Heart right ventricle (tissue), 16 donors: Measurements from ENCODE around the gene HDAC5. TPM values are rescaled to one million over a fixed set of nuclear protein-coding genes. Genes with fewer than 3 reads are reported as not detected.

Source experiments
- ATAC-seq, 8 donors: fragments of 200-7000 bp; cut with Tn5 transposase; one replicate each; pipeline ENCODE4 v1.9.1; 2020; ENCODE audit warnings: mild to moderate bottlenecking in 8 of 8, moderate library complexity in 8 of 8, moderate number of reproducible peaks in 1 of 8
- DNase-seq, 2 donors: peaks; one replicate each; pipeline ENCODE4 v3.0.0-alpha.2; 2020
- H3K27ac ChIP-seq, 10 donors: fragments of 200-600 bp; sonication (generic) in 2 of 10; one replicate each; pipeline versions ENCODE4 v1.5.0 to v1.8.0; 2020 to 2022; ENCODE audit warnings: mild to moderate bottlenecking in 3 of 10
- H3K27me3 ChIP-seq, 7 donors: fragments of 200-600 bp; one replicate each; pipeline ENCODE4 v1.8.0; 2021 to 2022; ENCODE audit warnings: mild to moderate bottlenecking in 2 of 7
- H3K36me3 ChIP-seq, 9 donors: fragments of 200-600 bp; sonication (generic) in 1 of 9; one replicate each; pipeline versions ENCODE4 v1.5.0 to v1.8.0; 2020 to 2022; ENCODE audit warnings: mild to moderate bottlenecking in 2 of 9
- H3K4me1 ChIP-seq, 9 donors: fragments of 200-600 bp; sonication (generic) in 1 of 9; one replicate each; pipeline versions ENCODE4 v1.5.0 to v1.8.0; 2020 to 2022; ENCODE audit warnings: mild to moderate bottlenecking in 4 of 9
- H3K4me3 ChIP-seq, 10 donors: fragments of 200-600 bp; sonication (generic) in 2 of 10; one replicate each; pipeline versions ENCODE4 v1.5.0 to v1.8.0; 2020 to 2022; ENCODE audit warnings: mild to moderate bottlenecking in 7 of 10, moderate library complexity in 2 of 10
- H3K9me3 ChIP-seq, 11 donors: fragments of 200-600 bp in 10 of 11; sonication (generic) in 2 of 11; one replicate each; pipeline versions ENCODE4 v1.5.0 to v1.8.0; 2013 to 2022; ENCODE audit warnings: mild to moderate bottlenecking in 2 of 11, control low read depth in 1 of 11, moderate library complexity in 1 of 11
- WGBS, 2 donors: extraction: QIAGEN DNeasy Blood & Tissue Kit; methylation state at CpG; one replicate each; pipeline ENCODE4 v1.1.7; 2013; ENCODE audit warnings: inconsistent platforms in 1 of 2; 5-methylcytosine and 5-hydroxymethylcytosine counted together
- intact Hi-C, 10 donors: fragments of 100-400 bp; cut with DNase I; formaldehyde crosslinking; loops; one replicate each; pipeline versions ENCODE4 v1.11.1 to v1.14.2; 2022
- polyA plus RNA-seq, 2 donors: library from polyadenylated mRNA; stranded (reverse); fragments of 200-250 nt; gene quantifications; one replicate each; pipeline ENCODE4 v1.2.3, GENCODE V29; 2013
- total RNA-seq, 10 donors: library from RNA; stranded (reverse); fragmentation: NEBNext Ultra II Directional in 3 of 10; extraction: Animal tissue kit (Norgen Biotek cat#: 25700) in 3 of 10; gene quantifications; one replicate each; pipeline versions ENCODE4 v1.2.1 to v1.2.4, GENCODE V29; 2021 to 2023
- TF ChIP-seq, protein P1 (sequence below), 9 donors: fragments of 200-600 bp; sonication (generic) in 2 of 9; IDR thresholded peaks; one replicate each; pipeline versions ENCODE4 v1.5.0 to v1.8.0; 2021 to 2022; ENCODE audit warnings: antibody characterized with exemption in 9 of 9, mild to moderate bottlenecking in 5 of 9, moderate library complexity in 1 of 9
- donor health status: Arrhythmogenic right ventricular cardiomyopathy.
- donor health status: ischemic (EF 13 %, LVEDD 7.1; RV severe dilation, severe dysfunction).
- donor health status: healthy with polysubstance abuse.
- donor health status: DM: no; HTN: yes; CAD: no.
- donor health status: DM: no; HTN: no; CAD: no.
- donor health status: ischemic (EF 25% LVEDD 6.9; RV normal size, moderate dysfunction).
- donor health status: ischemic (EF 25% LVEDD 5.7; RV mildly dilated, moderate dysfunction).
- donor health status: healthy.
- donor health status: DM: yes; HTN: yes; CAD: no.
- donor health status: Ischemic cardiomyopathy.
- donor health status: ischemic (EF 35%, LVEDD 5.7; RV mildly dilated, moderate dysfunction).
- donor health status: nonischemic (EF 11% LVEDD 7.7; RV severe dilation, severe dysfunction).
- donor health status: DM: yes; HTN: yes; CAD: no.
- donor health status: PGD.
- donor health status: ischemic (EF 29% LVEDD 5.4; RV normal size, mild dysfunction).
- donor health status: nonischemic (EF 23%, LVEDD 6.1; RV moderate dilation, normal function).

The HDAC5 gene
- total and polyA plus RNA-seq, 12 donors = 55.2 to 85.4 (median 65.5) TPM

- Histone ChIP-seq H3K4me3 (no peak overlapping the region), H3K27ac (no peak overlapping the region), H3K4me1 (peaks cover 0 to 7% (median 0%) of the 10 kb centered on the region in 9 donors), H3K9me3 (no peaks in the 10 kb centered on the region), H3K36me3 (no peaks in the 10 kb centered on the region), H3K27me3 (no peaks in the 10 kb centered on the region)
- intact Hi-C loops = loop anchor here in 3 of 10 donors (10.0 kb wide), 1 partner anchor 186 kb away; the partner anchor contains the start of gene PPY (in 3 of the 3)
- 87 to 89% methylated on average over 5 of the region's 5 CpGs for WGBS, 2 donors
- DNase-seq (no peak), ATAC-seq (no peak)
- TF ChIP-seq, protein P1, sequence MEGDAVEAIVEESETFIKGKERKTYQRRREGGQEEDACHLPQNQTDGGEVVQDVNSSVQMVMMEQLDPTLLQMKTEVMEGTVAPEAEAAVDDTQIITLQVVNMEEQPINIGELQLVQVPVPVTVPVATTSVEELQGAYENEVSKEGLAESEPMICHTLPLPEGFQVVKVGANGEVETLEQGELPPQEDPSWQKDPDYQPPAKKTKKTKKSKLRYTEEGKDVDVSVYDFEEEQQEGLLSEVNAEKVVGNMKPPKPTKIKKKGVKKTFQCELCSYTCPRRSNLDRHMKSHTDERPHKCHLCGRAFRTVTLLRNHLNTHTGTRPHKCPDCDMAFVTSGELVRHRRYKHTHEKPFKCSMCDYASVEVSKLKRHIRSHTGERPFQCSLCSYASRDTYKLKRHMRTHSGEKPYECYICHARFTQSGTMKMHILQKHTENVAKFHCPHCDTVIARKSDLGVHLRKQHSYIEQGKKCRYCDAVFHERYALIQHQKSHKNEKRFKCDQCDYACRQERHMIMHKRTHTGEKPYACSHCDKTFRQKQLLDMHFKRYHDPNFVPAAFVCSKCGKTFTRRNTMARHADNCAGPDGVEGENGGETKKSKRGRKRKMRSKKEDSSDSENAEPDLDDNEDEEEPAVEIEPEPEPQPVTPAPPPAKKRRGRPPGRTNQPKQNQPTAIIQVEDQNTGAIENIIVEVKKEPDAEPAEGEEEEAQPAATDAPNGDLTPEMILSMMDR (IDR thresholded peaks at IDR 0.05) = no peak
Measured at GRCh38 chr17:44130693-44131349, 7.4 kb upstream of the HDAC5 start.

- Histone ChIP-seq H3K9me3 (no peaks in the 10 kb centered on the region), H3K36me3 (no peaks in the 10 kb centered on the region), H3K27ac (no peak overlapping the region), H3K4me1 (peaks cover 0 to 16% (median 7%) of the 10 kb centered on the region in 9 donors), H3K4me3 (no peak overlapping the region), H3K27me3 (no peaks in the 10 kb centered on the region)
- TF ChIP-seq, protein P1 (IDR thresholded peaks at IDR 0.05) = no peak
- ATAC-seq (no peak), DNase-seq (no peak)
- 91 to 93% methylated on average over 7 of the region's 7 CpGs for WGBS, 2 donors
- intact Hi-C loops = no loop called here
Measured at GRCh38 chr17:44128383-44128782, 4.9 kb upstream of the HDAC5 start.

DNA sequence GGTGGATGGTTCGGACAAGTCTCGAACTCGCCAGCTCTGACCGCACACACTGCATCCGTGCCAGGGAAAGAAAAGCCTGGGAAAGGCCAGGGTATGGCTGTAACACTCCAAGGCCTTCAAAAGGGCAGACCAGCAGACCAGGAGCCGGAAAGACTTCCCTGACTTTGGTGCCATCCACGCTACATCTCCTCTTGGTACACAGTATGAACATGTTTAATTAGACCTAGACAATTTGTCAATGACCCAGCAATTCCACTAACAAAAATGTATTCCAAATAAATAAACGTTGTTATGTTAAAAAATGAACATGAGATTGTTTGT is 637 bp upstream of the HDAC5 start:
- WGBS, 2 donors = 5 to 7% methylated on average over 8 of the region's 8 CpGs
- no peaks in the 10 kb centered on the region for H3K27me3 ChIP-seq
- no peaks in the 10 kb centered on the region for H3K9me3 ChIP-seq
- H3K4me1 ChIP-seq = peaks cover 3 to 48% (median 44%) of the 10 kb centered on the region in 9 donors
- TF ChIP-seq, protein P1 (IDR thresholded peaks at IDR 0.05) = peak in 2 of 9 donors; percentile 15 to 25
- peak overlapping the region; percentile 46 to 100 (median 94) for H3K4me3 ChIP-seq
- H3K27ac ChIP-seq = peak overlapping the region; percentile 51 to 98 (median 94)
- H3K36me3 ChIP-seq = peaks cover 0 to 3% (median 0%) of the 10 kb centered on the region in 9 donors
- ATAC-seq (no peak), DNase-seq (no peak)
- intact Hi-C loops = loop anchor here in 2 of 10 donors (5.0 kb wide), 2 partner anchors 52 to 57 kb away; partner anchors contain the start of genes G6PC3 (in 1 of the 2) and LSM12 (in 1 of the 2)

DNA sequence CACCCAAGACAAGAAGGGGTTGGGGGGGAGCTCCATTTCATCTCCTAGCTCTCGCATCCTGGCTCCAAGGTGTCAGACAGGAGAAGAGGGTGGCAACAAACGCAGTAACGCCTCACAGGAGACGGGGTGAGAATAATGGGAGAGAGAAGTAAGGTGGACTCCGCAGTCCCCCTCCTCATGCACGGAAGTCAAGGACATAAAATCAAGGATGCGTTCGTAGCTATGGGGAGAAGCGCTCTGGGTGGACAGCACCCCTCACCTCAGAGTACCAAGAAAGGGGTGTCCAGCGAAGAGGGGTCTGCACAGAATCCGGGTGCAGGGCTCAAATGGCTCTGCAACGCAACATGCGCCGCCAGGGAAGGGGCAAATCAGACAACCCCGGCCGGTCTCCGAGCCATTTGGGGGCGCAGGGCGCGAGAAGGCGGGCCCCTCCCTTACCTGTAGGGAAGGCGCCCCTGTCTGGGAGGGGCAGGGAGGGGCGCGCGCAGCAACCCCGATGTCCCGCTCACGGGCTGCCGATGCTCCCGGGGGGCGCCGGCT is 555 bp downstream of the HDAC5 start:
- H3K36me3 ChIP-seq = peaks cover 0 to 3% (median 0%) of the 10 kb centered on the region in 9 donors
- peaks cover 3 to 60% (median 51%) of the 10 kb centered on the region in 9 donors for H3K4me1 ChIP-seq
- H3K4me3 ChIP-seq = peak overlapping the region; percentile 67 to 100 (median 94)
- no peaks in the 10 kb centered on the region for H3K9me3 ChIP-seq
- intact Hi-C loops = loop anchor here in 4 of 10 donors (1.0 to 5.0 kb wide), 6 partner anchors 18 to 56 kb away; partner anchors contain the start of genes G6PC3 (in 2 of the 4), HROB (in 1 of the 4) and LSM12 (in 1 of the 4)
- no peak for ATAC-seq
- H3K27me3 ChIP-seq = no peaks in the 10 kb centered on the region
- DNase-seq = no peak
- WGBS, 2 donors = 0 to 2% methylated on average over 22 to 32 of the region's 32 CpGs
- TF ChIP-seq, protein P1 (IDR thresholded peaks at IDR 0.05) = no peak
- peak overlapping the region; percentile 59 to 98 (median 94) for H3K27ac ChIP-seq
